Lower leg skin (tissue), 3 donors: ENCODE measurements around the gene CD226.

ENCODE experiments used
- POLR2A ChIP-seq, 2 donors: fragments of 450-650 bp; IDR thresholded peaks; one replicate each; pipeline ENCODE4 v1.6.1; 2016 to 2017; ENCODE audit warnings: antibody characterized with exemption in 2 of 2, mild to moderate bottlenecking in 1 of 2, moderate library complexity in 1 of 2
- TF ChIP-seq, protein P1 (sequence below), 3 donors: fragments of 450-650 bp; IDR thresholded peaks; one replicate each; pipeline ENCODE4 v1.5.1; 2016; ENCODE audit warnings: antibody characterized with exemption in 3 of 3, mild to moderate bottlenecking in 3 of 3, moderate library complexity in 2 of 3

DNA sequence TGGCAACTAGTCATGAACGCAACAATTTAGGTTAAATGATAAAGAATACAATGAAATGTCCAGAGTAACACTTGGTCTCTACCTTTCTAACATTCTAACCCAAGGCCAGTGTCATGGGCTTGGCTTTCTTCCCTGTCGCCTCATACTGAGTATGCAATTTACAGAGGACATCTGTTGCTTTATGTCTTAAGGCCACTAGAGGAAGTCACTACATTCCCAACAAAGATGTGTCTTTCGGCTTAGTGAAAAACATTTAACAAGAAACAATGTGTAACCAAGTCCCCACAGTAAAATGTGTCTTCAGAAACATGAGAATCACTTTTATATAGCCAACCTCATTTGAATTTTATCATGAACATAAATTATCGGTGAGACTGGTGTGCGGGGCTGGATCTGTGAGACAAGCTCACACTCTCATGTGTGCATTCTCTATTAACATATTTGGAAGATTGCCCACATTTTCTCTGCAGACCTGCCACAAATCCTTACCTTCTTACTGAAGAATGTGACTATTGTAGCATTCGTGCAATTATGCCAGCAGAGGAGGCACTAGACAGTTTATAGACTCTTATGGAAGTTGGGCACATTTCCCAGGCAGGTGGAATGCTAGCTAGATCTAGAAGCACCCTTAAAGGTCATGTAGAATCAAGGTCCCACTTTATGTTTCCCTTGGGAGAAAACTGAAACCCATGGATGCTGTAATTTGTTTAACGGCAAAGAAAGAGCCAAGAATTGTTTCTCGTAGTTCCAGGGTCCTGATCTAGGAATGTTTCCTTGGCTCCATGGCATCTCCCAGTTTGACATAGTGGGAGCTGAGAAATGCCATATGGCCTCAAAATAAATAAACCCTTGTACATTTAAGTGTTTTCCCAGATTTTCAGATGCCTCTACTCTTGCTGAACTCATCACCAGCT lies 101.8 kb downstream of the CD226 start:
- TF ChIP-seq, protein P1, sequence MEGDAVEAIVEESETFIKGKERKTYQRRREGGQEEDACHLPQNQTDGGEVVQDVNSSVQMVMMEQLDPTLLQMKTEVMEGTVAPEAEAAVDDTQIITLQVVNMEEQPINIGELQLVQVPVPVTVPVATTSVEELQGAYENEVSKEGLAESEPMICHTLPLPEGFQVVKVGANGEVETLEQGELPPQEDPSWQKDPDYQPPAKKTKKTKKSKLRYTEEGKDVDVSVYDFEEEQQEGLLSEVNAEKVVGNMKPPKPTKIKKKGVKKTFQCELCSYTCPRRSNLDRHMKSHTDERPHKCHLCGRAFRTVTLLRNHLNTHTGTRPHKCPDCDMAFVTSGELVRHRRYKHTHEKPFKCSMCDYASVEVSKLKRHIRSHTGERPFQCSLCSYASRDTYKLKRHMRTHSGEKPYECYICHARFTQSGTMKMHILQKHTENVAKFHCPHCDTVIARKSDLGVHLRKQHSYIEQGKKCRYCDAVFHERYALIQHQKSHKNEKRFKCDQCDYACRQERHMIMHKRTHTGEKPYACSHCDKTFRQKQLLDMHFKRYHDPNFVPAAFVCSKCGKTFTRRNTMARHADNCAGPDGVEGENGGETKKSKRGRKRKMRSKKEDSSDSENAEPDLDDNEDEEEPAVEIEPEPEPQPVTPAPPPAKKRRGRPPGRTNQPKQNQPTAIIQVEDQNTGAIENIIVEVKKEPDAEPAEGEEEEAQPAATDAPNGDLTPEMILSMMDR (IDR thresholded peaks at IDR 0.05): no peak
- TF ChIP-seq POLR2A (IDR thresholded peaks at IDR 0.05): no peak
